ENCODE results near the gene GRK5. TPM values are rescaled to one million over a fixed set of nuclear protein-coding genes. Genes with fewer than 3 reads are reported as not detected.
A peak's percentile ranks its signal among the peaks of the same experiment; 100 is the strongest.
"Not testable (repeated sequence)": the region's sequence is repeated elsewhere in the genome, so short reads cannot be mapped to it uniquely, and the experiment has no call there.

Gene GRK5
- total RNA-seq, 2 donors from 2014 or later, result 24.8 to 28.1 TPM

DNA sequence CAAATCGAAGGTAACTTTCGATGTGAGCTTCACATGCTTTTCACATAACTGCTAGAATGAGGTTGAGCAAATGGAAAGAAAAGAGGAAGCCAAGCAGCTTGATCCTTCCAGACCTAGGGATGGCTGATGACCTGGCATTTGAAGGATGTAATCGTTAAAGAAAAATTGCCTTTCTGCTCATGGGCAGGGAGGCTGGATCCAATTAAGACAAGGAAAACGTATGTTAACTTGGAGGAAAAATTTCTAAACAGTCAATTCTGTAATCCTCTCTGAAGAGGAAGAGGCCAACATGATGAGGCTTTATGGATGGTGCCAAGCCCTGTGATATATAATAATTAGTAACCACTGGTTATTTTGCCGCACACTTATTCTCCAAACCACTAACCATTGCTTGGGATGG is 12.5 kb downstream of the GRK5 start:
- peaks cover 31% of the 10 kb centered on the region for H3K4me1 Mint-ChIP-seq (ENCODE audit: low read depth)
- no peaks in the 10 kb centered on the region for H3K36me3 Mint-ChIP-seq (ENCODE audit: insufficient read depth in 2 of 2)
- no peaks in the 10 kb centered on the region for H3K9me3 Mint-ChIP-seq
- no peaks in the 10 kb centered on the region for H3K27me3 Mint-ChIP-seq (ENCODE audit: low read depth)
- H3K4me3 Mint-ChIP-seq, result no peak overlapping the region
- no peak overlapping the region for H3K27ac Mint-ChIP-seq
- ATAC-seq (replicated peaks in 1 of 2), result no peak
- no peak for DNase-seq

- no peak for ATAC-seq (replicated peaks in 1 of 2)
- Mint-ChIP-seq H3K27ac (no peak overlapping the region), H3K9me3 (no peaks in the 10 kb centered on the region), H3K4me3 (no peak overlapping the region), H3K4me1 (ENCODE audit: low read depth) (peaks cover 31% of the 10 kb centered on the region), H3K27me3 (ENCODE audit: low read depth) (no peaks in the 10 kb centered on the region), H3K36me3 (ENCODE audit: insufficient read depth in 2 of 2) (no peaks in the 10 kb centered on the region)
- DNase-seq, result no peak
Observed at GRCh38 chr10:119221201-119221600, 13.8 kb downstream of the GRK5 start.

DNA sequence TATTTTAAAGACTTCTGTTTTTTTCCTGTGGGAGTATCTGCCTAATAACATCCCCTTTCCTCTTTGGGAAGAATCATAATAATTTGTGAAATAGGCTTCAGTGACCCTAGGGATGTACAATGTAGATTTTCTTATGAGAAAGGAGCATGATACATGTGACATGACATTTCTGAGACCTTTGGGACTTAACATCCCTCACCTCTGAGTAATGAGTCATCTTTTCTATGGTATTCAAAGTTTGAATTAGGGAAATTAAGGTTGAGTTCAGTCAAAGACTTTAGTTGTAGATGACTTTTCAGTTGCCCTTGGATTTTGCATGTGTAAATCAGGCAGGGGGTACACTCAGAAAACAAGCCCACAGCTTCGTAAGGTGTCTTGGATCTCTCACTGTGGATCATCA is 14.3 kb downstream of the GRK5 start:
- Mint-ChIP-seq H3K36me3 (ENCODE audit: insufficient read depth in 2 of 2) (no peaks in the 10 kb centered on the region), H3K27ac (peak overlapping the region; percentile 70), H3K27me3 (ENCODE audit: low read depth) (no peaks in the 10 kb centered on the region), H3K9me3 (no peaks in the 10 kb centered on the region), H3K4me1 (ENCODE audit: low read depth) (peaks cover 31% of the 10 kb centered on the region), H3K4me3 (peak overlapping the region; percentile 46 to 70)
- peak; percentile 79 to 83 for ATAC-seq (replicated peaks in 1 of 2)
- DNase-seq, result no peak

DNA sequence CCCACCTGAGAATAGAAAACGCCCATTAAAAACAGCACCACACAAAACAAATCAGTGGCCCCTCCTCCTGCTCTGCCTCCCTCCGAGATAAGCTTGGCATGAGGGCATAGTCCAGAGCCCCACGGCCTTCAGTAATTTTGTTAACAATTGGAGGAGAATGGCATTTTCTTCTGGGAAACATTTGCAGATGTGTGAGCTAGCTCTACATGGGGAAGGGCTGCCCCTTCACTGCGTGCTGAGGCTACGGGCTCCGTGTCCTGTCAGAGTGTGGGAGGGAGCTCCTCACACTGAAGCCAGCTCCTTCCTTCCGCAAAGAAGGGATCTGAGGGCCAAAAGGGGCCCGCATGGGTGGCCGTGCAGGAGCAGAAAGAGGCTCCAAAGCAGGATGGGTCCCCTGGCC is 15.2 kb downstream of the GRK5 start:
- peaks cover 28% of the 10 kb centered on the region for H3K4me1 Mint-ChIP-seq (ENCODE audit: low read depth)
- DNase-seq, result no peak
- no peak for ATAC-seq (replicated peaks in 1 of 2)
- H3K27me3 Mint-ChIP-seq (ENCODE audit: low read depth), result no peaks in the 10 kb centered on the region
- no peaks in the 10 kb centered on the region for H3K9me3 Mint-ChIP-seq
- no peaks in the 10 kb centered on the region for H3K36me3 Mint-ChIP-seq (ENCODE audit: insufficient read depth in 2 of 2)
- no peak overlapping the region for H3K4me3 Mint-ChIP-seq
- H3K27ac Mint-ChIP-seq, result no peak overlapping the region

DNA sequence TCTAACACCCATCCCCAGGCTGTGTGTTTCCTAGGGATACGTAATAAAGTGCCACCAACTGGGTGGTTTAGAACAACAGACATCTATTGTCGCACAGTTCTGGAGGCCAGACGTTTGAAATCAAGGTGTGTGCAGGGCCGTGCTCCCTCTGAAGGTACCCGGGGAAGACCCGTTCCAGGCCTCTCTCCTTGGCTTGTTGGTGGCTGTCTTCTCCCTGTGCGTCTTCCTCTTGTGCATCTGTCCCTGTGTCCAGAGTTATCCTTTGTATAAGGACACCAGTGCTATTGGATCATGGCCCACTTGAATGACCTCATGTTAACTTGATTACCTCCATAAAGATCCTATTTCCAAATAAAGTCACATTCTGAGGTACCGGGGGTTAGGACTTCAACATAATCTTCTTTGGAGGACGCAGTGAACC is 15.6 kb downstream of the GRK5 start:
- Mint-ChIP-seq H3K4me1 (ENCODE audit: low read depth) (peaks cover 25% of the 10 kb centered on the region), H3K27ac (no peak overlapping the region), H3K27me3 (ENCODE audit: low read depth) (no peaks in the 10 kb centered on the region), H3K36me3 (ENCODE audit: insufficient read depth in 2 of 2) (no peaks in the 10 kb centered on the region), H3K9me3 (no peaks in the 10 kb centered on the region), H3K4me3 (no peak overlapping the region)
- no peak for DNase-seq
- ATAC-seq (replicated peaks in 1 of 2), result no peak

DNA sequence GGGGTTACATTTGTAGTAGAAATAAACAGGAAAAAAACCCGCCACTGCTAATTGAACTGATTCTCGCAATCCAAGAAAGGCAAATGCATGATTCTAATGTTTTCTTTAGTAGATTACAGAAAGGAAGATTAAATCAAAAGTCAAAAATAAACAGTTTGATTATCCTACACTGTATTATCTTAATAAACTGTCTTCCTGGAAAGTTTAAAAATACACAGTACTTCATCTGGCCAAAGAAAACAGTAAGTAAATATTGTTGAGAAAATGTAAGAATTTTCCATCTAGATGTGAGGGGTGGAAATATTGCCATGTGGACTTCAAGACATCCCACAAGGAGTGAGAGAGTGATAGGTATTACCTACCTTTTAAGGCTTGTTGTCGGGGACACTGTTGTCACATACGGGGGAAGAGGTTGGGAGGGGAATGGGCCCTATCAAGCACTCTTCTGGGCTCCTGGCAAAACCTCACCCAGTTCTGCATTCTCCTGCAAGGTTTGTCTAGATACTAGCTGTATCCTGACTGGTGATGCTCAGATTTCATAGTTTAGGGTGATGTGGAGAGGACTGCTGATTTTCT is 17.8 kb downstream of the GRK5 start:
- DNase-seq (no peak), ATAC-seq (replicated peaks in 1 of 2) (no peak)
- H3K4me1 Mint-ChIP-seq (ENCODE audit: low read depth), result peaks cover 30% of the 10 kb centered on the region
- H3K27ac Mint-ChIP-seq, result no peak overlapping the region
- H3K4me3 Mint-ChIP-seq, result no peak overlapping the region
- peaks cover 3 to 9% of the 10 kb centered on the region in 2 donors for H3K36me3 Mint-ChIP-seq (ENCODE audit: insufficient read depth in 2 of 2)
- H3K9me3 Mint-ChIP-seq, result peaks cover 3% of the 10 kb centered on the region in 2 donors
- no peaks in the 10 kb centered on the region for H3K27me3 Mint-ChIP-seq (ENCODE audit: low read depth)

DNA sequence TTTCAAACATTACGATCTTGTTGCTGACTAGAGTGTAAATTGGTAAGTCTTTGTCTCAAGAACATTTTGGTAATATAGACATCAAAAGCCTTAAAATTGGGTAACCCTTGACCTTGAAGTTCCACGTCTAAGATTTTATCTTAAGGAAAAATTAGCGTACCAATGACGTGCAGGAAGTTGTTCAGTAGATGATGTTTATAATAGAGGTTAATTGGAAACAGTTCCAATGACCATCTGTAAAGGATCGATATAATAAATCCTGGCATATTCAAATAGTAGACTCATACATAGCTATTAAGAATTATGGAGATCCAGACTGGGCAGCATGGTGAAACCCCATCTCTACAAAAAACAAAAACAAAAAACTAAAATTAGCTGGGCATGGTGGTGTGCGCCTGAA is 20.5 kb downstream of the GRK5 start:
- Mint-ChIP-seq H3K4me1 (ENCODE audit: low read depth) (peaks cover 20% of the 10 kb centered on the region), H3K4me3 (no peak overlapping the region), H3K27ac (no peak overlapping the region), H3K9me3 (peaks cover 5 to 7% of the 10 kb centered on the region in 2 donors), H3K36me3 (ENCODE audit: insufficient read depth in 2 of 2) (peaks cover 11 to 30% of the 10 kb centered on the region in 2 donors), H3K27me3 (ENCODE audit: low read depth) (no peaks in the 10 kb centered on the region)
- no peak for DNase-seq
- ATAC-seq (replicated peaks in 1 of 2), result no peak

DNA sequence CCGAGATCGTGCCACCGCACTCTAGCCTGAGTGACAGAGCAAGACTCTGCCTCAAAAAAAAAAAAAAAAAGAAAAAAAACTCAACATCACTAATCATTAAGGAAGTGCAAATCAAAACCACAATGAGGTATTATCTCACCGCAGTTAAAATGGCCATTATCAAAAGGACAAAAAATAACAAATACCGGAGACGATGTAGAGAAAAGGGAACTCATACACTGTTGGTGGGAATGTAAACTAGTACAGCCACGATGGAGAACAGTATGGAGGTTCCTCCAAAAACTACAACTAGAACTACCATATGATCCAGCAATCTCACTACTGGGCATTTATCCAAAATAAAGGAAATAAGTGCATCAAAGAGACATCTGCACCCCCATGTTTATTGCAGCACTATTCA is 24.3 kb downstream of the GRK5 start:
- H3K27ac Mint-ChIP-seq, result peak overlapping the region; percentile 38
- H3K36me3 Mint-ChIP-seq (ENCODE audit: insufficient read depth in 2 of 2), result peaks cover 14 to 35% of the 10 kb centered on the region in 2 donors
- H3K27me3 Mint-ChIP-seq (ENCODE audit: low read depth), result no peaks in the 10 kb centered on the region
- no peak overlapping the region for H3K4me3 Mint-ChIP-seq
- H3K9me3 Mint-ChIP-seq, result peaks cover 5 to 9% of the 10 kb centered on the region in 2 donors
- ATAC-seq (replicated peaks in 1 of 2) (no peak), DNase-seq (no peak)
- H3K4me1 Mint-ChIP-seq (ENCODE audit: low read depth), result peaks cover 58% of the 10 kb centered on the region

DNA sequence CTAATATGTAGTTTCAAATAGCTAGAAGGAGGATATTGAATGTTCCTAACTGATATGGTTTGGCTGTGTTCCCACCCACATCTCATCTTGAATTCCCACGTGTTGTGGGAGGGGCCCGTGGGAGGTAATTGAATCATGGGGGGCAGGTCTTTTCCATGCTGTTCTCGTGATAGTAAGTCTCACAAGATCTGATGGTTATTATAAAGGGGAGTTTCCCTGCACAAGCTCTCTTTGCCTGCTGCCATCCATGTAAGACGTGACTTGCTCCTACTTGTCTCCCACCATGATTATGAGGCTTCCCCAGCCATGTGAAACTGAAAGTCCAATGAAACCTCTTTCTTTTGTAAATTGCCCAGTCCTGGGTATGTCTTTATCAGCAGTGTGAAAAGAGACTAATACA is 25.1 kb downstream of the GRK5 start:
- Mint-ChIP-seq H3K36me3 (ENCODE audit: insufficient read depth in 2 of 2) (peaks cover 14 to 35% of the 10 kb centered on the region in 2 donors), H3K4me1 (ENCODE audit: low read depth) (peaks cover 66% of the 10 kb centered on the region), H3K27ac (peak overlapping the region; percentile 61), H3K4me3 (peak overlapping the region; percentile 24 to 80)
- H3K27me3 Mint-ChIP-seq (ENCODE audit: low read depth); H3K9me3 Mint-ChIP-seq; ATAC-seq (replicated peaks in 1 of 2); DNase-seq: not testable (repeated sequence)

DNA sequence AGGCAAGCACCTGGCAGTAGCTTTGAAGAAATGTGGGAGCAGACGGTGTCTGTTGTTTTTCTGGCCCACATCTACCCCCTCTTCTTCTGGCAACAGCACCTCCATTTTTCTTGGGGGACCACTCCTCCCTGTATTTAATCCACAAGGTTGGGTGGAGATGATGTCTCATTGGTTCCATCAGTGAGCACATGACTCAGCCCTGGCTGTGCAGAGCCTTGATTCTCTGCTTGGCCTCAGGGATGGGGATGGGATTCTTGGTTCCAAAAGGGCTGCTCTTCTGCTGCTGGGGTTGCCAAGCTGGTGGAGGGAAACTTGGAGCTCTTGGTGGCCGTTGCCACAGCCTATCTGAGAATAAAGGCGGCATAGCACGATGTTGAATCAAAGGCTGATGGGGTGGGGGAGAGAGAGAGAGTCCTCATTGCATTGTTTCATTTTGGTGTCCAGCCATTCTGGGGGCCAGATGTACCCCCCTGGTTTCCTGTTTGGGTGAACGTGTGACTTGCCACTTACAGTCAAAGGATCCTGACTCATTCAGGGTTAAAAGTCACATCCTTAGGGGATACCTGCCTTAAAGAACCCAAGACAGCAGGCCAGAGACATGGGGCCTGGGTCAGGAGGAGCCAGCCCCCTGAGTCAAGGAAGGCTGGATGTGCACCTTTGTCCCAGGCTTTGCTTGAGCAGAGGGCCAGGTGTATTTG is 25.9 kb downstream of the GRK5 start:
- H3K27ac Mint-ChIP-seq, result peak overlapping the region; percentile 89
- H3K4me3 Mint-ChIP-seq, result peak overlapping the region; percentile 73 to 80
- no peaks in the 10 kb centered on the region for H3K27me3 Mint-ChIP-seq (ENCODE audit: low read depth)
- H3K4me1 Mint-ChIP-seq (ENCODE audit: low read depth), result peaks cover 74% of the 10 kb centered on the region
- ATAC-seq (replicated peaks in 1 of 2) (peak; percentile 82 to 93), DNase-seq (peak; percentile 29 to 49)
- H3K36me3 Mint-ChIP-seq (ENCODE audit: insufficient read depth in 2 of 2), result peaks cover 14 to 34% of the 10 kb centered on the region in 2 donors
- H3K9me3 Mint-ChIP-seq, result peaks cover 5 to 9% of the 10 kb centered on the region in 2 donors

- Mint-ChIP-seq H3K9me3 (peaks cover 5 to 9% of the 10 kb centered on the region in 2 donors), H3K4me1 (ENCODE audit: low read depth) (peaks cover 76% of the 10 kb centered on the region), H3K27me3 (ENCODE audit: low read depth) (no peaks in the 10 kb centered on the region), H3K4me3 (peak overlapping the region; percentile 73 to 80), H3K36me3 (ENCODE audit: insufficient read depth in 2 of 2) (peaks cover 14 to 31% of the 10 kb centered on the region in 2 donors), H3K27ac (peak overlapping the region; percentile 89)
- ATAC-seq (replicated peaks in 1 of 2) (no peak), DNase-seq (no peak)
Observed at GRCh38 chr10:119233821-119234220, 26.4 kb downstream of the GRK5 start.

DNA sequence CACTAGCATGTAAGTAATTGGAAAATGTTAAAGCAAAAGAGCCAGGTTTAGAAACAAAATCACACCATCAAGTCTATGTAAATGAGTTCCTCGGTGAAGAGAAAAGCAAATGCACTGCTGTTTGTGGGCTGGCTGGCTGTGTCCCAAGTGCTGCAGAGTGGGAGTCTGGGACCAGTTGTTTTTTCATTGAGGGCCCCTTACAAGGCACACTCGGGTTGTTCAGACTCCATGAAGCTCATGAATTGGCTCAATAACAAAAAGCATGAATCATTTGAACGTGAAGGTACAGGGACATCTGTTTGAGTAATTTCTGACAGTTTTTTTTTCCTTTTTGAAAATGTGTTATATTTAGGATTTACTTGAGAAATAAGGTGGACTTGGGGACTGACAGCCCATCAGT is 28.0 kb downstream of the GRK5 start:
- H3K4me3 Mint-ChIP-seq, result peak overlapping the region; percentile 24 to 59
- no peaks in the 10 kb centered on the region for H3K27me3 Mint-ChIP-seq (ENCODE audit: low read depth)
- peaks cover 2 to 5% of the 10 kb centered on the region in 2 donors for H3K9me3 Mint-ChIP-seq
- DNase-seq (no peak), ATAC-seq (replicated peaks in 1 of 2) (peak; percentile 42 to 54)
- H3K4me1 Mint-ChIP-seq (ENCODE audit: low read depth), result peaks cover 70% of the 10 kb centered on the region
- peak overlapping the region; percentile 50 for H3K27ac Mint-ChIP-seq
- peaks cover 10 to 25% of the 10 kb centered on the region in 2 donors for H3K36me3 Mint-ChIP-seq (ENCODE audit: insufficient read depth in 2 of 2)

DNA sequence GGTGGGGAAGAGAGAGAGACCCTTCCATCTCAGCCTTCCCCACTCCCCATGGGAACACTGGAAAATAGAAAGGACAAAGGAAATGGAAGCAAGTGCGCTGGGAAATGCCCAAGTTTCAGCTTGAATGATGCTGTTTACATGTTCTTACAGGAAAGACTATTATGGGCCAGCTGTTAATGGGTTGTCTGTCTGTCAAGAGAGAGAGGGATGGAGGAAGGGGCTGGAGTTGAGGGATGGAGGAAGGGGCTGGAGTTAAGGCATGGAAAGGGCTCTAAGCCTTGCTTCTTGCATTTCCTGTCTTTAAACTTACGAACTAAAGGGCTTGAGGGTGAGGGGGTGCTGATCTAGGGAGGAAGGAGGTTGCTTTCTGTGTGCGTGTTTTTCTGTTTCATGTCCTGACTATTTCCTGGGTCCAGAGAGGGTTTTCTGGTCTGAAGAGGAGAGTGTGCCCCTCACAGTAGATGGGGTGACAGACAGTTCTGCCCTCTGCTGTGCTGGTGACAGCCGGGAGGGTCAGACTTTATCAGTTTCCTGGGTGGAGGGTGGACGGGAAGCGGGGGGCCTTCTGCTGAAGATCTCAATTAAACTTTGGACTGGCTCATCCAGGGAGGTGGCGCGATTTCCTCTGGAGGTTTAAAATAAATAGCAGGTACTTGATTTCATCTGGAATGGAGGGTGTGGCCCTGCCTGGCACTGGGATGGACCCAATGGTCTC is 30.5 kb downstream of the GRK5 start:
- no peak for DNase-seq
- no peaks in the 10 kb centered on the region for H3K27me3 Mint-ChIP-seq (ENCODE audit: low read depth)
- H3K36me3 Mint-ChIP-seq (ENCODE audit: insufficient read depth in 2 of 2), result peaks cover 2 to 5% of the 10 kb centered on the region in 2 donors
- H3K9me3 Mint-ChIP-seq, result peaks cover 0 to 2% of the 10 kb centered on the region in 2 donors
- H3K4me1 Mint-ChIP-seq (ENCODE audit: low read depth), result peaks cover 71% of the 10 kb centered on the region
- peak overlapping the region; percentile 20 to 61 for H3K4me3 Mint-ChIP-seq
- no peak for ATAC-seq (replicated peaks in 1 of 2)
- H3K27ac Mint-ChIP-seq, result peak overlapping the region; percentile 72

Data from activated T-cell treated with anti-CD3 and anti-CD28 coated beads, Interleukin-2, amount 50 U/mL, for 72 hours (primary cell).